WI38 (cell line): ENCODE measurements around the gene IGF2BP2.
"Not testable (repeated sequence)": the region's sequence is repeated elsewhere in the genome, so short reads cannot be mapped to it uniquely, and the experiment has no call there.

Experiments used
- H3K4me3 ChIP-seq: 2 replicates; pipeline ENCODE4 v1.5.1; 2011; ENCODE audit warnings: low read depth, mild to moderate bottlenecking, control low read depth, low read length
- CTCF ChIP-seq: IDR thresholded peaks from 2 replicates; pipeline ENCODE4 v1.5.1; 2012; ENCODE audit warnings: low read depth, mild to moderate bottlenecking, control low read depth, low read length

IGF2BP2 gene

GRCh38 chr3:185778821-185779220 is 46.0 kb downstream of the IGF2BP2 start:
- no peak overlapping the region for H3K4me3 ChIP-seq
- TF ChIP-seq CTCF, result no peak

- no peak for TF ChIP-seq CTCF
- H3K4me3 ChIP-seq, result no peak overlapping the region
These were observed 46.7 kb downstream of the IGF2BP2 start for GRCh38 chr3:185778094-185778493.

- no peak overlapping the region for H3K4me3 ChIP-seq
- no peak for TF ChIP-seq CTCF
These were observed 54.7 kb downstream of the IGF2BP2 start for GRCh38 chr3:185770109-185770508.

- peak; percentile 51 for TF ChIP-seq CTCF
- not testable (repeated sequence) for H3K4me3 ChIP-seq
These were observed 56.3 kb downstream of the IGF2BP2 start for GRCh38 chr3:185768578-185768982.

- no peak overlapping the region for H3K4me3 ChIP-seq
- no peak for TF ChIP-seq CTCF
These were observed 57.7 kb downstream of the IGF2BP2 start for GRCh38 chr3:185767002-185767688.

GRCh38 chr3:185766329-185767001 is 58.4 kb downstream of the IGF2BP2 start:
- no peak overlapping the region for H3K4me3 ChIP-seq
- TF ChIP-seq CTCF, result no peak

GRCh38 chr3:185764980-185765370 is 59.9 kb downstream of the IGF2BP2 start:
- no peak for TF ChIP-seq CTCF
- no peak overlapping the region for H3K4me3 ChIP-seq
